ENCODE results near the gene SCARB2.
A peak's percentile ranks its signal among the peaks of the same experiment; 100 is the strongest.

Gene SCARB2

DNA sequence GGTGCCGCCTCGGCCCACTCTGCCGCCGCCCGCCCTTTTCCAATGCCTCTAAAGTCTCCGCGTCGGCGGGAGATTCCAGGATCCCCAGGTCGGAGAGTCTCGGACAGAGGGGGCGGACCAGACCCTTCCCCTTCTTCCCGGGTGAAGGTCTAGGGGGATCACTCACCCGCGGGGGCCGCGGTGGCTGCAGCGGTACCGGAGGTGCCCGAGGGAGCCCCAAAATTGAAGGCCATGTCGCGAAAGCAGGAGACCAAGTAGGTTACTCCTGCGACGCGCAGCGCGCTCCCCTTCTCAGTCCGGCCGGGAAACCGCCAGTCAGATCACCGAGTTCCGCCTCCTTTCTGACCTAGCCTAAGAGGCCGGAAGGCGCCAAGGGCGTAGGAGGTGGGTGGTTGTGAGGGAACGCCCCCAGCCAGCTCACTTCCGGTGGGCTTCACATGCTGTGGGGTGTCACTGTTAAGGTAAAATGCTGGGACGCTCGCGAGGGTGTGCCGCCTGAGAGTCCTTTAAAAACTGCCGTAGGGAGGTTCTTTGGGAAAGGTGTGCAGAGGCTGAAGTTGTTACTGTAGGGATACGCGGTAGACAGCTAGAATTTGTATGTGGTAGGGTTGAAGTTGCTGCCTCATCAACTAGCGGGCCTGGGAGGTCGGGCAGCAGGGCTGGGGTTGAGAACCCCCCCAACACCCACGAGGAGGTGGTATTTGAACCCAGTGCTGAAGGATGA lies 65.3 kb downstream of the SCARB2 start, which contains the start of gene NUP54:
Gene NUP54 (minus strand): TSS at position 256 of the 724 bp plus-strand sequence. CDS start 23 bp downstream, at position 233.
- peak; percentile 90 for DNase-seq (ENCODE audit: low read depth)

DNA sequence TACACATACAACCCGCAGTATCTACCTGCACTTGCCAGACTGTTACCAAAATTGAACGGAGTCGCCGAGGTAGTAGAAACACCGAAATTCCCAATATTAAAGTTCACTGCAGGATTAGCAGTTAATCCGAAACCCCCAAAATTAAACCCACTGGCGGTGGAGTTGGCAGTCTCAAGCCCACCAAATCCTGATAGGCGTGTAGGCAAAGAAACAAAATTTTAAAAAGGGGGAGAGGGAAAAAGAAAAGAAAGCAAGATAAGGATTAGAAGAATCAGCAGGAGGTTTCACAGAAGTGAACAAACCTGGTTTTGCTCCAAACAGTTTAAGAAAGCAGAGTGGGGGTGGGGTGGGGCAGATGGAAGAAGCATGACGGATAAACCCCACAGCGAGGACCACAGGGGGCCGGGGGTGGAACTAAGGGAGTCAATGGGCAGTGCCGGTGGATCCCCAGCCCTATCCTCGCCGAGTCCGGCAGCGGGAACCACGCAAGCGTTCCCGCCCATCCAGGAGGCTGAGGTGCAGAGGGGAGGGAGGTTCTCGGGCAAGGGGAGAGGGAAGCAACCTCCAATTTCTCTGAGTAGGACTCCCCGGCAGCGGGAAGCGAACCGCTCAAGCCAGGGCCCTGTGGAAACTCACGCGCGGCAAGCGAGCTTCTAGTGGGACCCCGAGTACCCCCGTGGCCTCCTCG lies 66.0 kb downstream of the SCARB2 start:
- peak; percentile 2 for DNase-seq (ENCODE audit: low read depth)

DNA sequence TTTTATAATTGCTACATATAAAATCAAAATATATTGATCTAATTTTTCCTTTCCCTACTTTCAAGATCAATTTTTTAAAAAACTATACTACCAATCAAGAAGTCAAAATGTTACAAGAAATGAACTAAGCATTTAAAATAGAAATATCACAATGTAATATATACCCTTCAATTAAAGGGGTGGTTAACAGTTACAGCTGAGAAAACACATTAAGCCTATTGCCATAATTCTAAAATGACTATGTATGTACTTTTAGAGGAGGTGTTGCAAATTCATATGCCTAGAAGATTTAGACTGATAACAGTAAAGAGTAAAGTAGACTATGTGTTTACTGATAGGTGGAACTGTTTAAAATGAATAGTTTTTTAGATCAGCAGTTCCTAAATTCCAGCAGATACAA lies 69.1 kb downstream of the SCARB2 start:
- no peak for DNase-seq (ENCODE audit: low read depth)

DNA sequence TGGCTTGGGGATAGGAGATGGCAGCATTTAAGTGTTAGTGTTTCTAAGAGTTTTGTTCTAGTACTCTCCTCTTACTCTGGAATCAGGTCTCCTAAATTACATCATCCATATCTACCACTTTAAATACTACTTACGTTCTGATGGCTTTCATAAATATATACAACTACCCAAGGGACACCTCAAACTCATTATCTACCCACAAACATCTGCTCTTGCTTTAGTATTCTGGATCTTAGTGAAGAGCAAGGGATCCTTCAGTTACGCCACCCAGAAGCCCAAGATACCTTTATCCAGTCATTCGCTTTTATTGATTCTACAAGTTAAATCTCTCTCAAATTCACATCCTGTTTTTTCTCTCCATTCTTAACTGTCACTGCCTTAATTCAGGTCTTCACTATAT lies 72.4 kb downstream of the SCARB2 start:
- no peak for DNase-seq (ENCODE audit: low read depth)

DNA sequence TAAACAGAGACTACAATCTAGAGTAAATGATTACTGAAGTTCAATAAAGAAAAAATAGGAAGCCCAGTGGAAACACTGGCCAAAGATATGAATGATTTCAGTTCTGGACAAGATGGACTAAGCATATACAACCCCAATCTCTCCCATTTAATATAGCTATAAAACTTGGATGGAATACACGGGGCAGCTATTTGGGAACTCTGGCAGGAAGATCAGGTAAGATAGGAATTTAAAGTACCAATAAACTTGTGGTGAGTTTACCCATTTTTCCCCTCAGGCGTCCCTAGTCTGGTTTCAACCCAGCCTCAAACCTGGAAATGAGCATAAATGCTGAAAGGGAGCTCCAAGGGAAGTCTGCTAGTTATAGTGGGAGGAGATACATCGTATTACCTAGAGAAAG lies 85.9 kb downstream of the SCARB2 start:
- no peak for DNase-seq (ENCODE audit: low read depth)

DNA sequence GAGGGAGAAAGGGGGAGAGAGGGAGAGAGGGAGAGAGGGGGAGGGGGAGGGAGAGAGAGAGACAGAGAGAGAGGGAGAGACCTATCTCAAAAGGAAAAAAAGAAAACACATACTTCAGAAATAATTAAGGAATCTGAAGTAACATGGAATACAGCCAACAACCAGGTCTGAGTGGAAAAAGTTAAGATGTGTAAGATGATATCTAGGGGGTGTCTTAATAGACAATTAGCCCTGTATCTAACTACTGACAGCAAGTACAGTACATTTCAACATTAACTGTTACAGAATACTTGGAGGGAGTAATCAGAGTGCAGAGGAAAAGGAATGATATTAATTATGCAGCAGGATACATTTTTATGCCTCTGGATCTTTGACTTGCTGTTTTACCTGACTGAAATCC lies 87.8 kb downstream of the SCARB2 start:
- no peak for DNase-seq (ENCODE audit: low read depth)

DNA sequence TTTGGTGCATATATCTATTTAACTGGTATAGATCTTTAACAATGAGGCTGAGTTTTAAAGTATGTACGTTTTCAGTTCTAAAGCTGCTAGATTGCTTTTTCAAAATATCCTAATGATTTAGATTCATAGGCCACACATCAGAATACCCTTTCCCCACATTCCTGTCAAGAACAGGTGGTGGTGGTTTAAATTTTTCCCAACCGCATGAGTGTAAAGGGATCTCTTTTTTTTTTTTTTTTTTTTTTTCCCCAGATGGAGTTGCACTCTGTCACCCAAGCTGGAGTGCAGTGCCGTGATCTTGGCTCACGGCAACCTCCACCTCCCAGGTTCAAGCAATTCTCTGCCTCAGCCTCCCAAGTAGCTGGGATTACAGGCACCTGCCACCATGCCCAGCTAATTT lies 93.4 kb downstream of the SCARB2 start:
- DNase-seq (ENCODE audit: low read depth) = no peak

DNA sequence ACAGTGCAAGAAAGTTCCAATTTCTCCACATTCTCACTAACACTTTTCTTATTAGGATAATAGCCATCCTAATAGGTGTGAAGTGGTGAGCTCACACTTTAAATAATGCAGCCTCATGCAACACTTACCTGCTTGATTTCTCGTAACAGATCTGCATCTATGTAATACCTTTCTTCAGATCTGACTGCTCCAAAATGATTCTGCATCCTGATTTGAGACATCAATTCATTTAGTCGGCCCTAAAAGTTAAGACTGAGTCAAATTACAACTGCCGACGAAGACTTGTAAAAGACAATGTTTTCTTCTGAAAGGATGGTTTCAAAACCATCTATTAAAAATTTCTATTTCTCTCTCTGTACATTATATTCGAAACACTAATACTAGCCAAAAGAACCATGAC lies 96.1 kb downstream of the SCARB2 start:
- DNase-seq (ENCODE audit: low read depth) = no peak

DNA sequence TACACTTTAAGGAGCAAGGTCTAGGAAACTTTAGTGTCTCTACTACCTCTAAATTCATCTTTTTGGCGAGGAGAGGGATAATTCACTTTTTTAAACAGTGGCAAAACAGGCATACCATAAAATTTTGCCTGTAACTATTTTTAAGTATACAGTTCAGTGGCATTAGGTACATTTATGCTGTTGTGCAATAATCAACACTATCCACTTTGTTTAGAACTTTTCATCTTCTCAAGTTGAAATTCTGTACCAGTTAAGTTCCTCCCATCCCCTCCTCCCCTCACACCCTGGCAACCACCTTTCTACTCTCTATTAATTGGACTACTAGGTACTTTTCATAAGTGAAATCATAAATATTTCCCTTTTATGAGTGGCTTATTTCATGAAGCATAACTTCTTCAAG lies 96.8 kb downstream of the SCARB2 start:
- no peak for DNase-seq (ENCODE audit: low read depth)

Measured in T follicular helper cell (primary cell).